SK-N-SH (cell line): Measurements from ENCODE around the gene L1TD1. TPM values are rescaled to one million over a fixed set of nuclear protein-coding genes. Genes with fewer than 3 reads are reported as not detected.

Experiments used
- CTCF ChIA-PET: fragments of 300-600, 350-600 bp; formaldehyde crosslinking; extraction: SDS; loops from one replicate; lab custom pipeline; 2021; lab: Yijun Ruan, JAX
- POLR2A ChIA-PET: fragments of 350-600 bp; sonication (Branson Sonifier 250); formaldehyde crosslinking; extraction: SDS; loops from one replicate; lab custom pipeline; 2020; ENCODE audit warnings: antibody characterized with exemption, inconsistent platforms; lab: Yijun Ruan, JAX
- DNase-seq: peaks from one replicate; pipeline ENCODE4 v3.0.0; 2012
- H2AFZ ChIP-seq: fragments of 200-600 bp; sonication (generic); 2 replicates; pipeline ENCODE4 v1.8.1; 2016; ENCODE audit warnings: antibody characterized with exemption, mild to moderate bottlenecking, low read depth
- H3F3A ChIP-seq: fragments of 200-600 bp; sonication (generic); replicated peaks from 2 replicates; pipeline ENCODE3; 2016; ENCODE audit warnings: antibody characterized with exemption, mild to moderate bottlenecking; ENCODE audit not compliant: insufficient read depth
- H3K27ac ChIP-seq, 2 experiments: fragments of 200-500 bp in 1 of 2; fragments of 200-600 bp in 1 of 2; sonication (Bioruptor generic) in 1 of 2; sonication (generic), shearing (Covaris generic) in 1 of 2; 2 replicates each; pipeline versions ENCODE4 v1.5.1 to v1.6.1; 2014 to 2016; ENCODE audit warnings: low read depth in 2 of 2, inconsistent platforms in 1 of 2, low read length in 1 of 2, mild to moderate bottlenecking in 1 of 2, mixed read lengths in 1 of 2
- H3K27me3 ChIP-seq: fragments of 200-600 bp; sonication (generic), shearing (Covaris generic); 2 replicates; pipeline ENCODE4 v1.6.1; 2016; ENCODE audit warnings: mixed run types; ENCODE audit not compliant: insufficient read depth
- H3K36me3 ChIP-seq, 2 experiments: fragments of 200-500 bp in 1 of 2; fragments of 200-600 bp in 1 of 2; sonication (Bioruptor generic) in 1 of 2; sonication (generic) in 1 of 2; replicated peaks in 1 of 2; 2 replicates each; pipeline versions ENCODE3 to v1.5.1; 2014 to 2016; ENCODE audit warnings: low read length in 1 of 2, mild to moderate bottlenecking in 1 of 2; ENCODE audit not compliant: insufficient read depth in 2 of 2, control insufficient read depth in 1 of 2
- H3K4me1 ChIP-seq, 2 experiments: fragments of 200-500 bp in 1 of 2; fragments of 200-600 bp in 1 of 2; sonication (Bioruptor generic) in 1 of 2; sonication (generic), shearing (Covaris generic) in 1 of 2; 2 replicates each; pipeline versions ENCODE4 v1.5.1 to v1.6.1; 2014 to 2016; ENCODE audit warnings: low read depth in 1 of 2, low read length in 1 of 2, mixed run types in 1 of 2; ENCODE audit not compliant: insufficient read depth in 2 of 2, control insufficient read depth in 1 of 2
- H3K4me2 ChIP-seq: fragments of 200-600 bp; sonication (generic), shearing (Covaris generic); 2 replicates; pipeline ENCODE4 v1.6.1; 2017; ENCODE audit warnings: mixed run types
- H3K4me3 ChIP-seq, 2 experiments: fragments of 200-500 bp in 1 of 2; fragments of 200-600 bp in 1 of 2; sonication (Bioruptor generic) in 1 of 2; sonication (generic), shearing (Covaris generic) in 1 of 2; 2 replicates each; pipeline versions ENCODE4 v1.5.1 to v1.8.1; 2014 to 2016; ENCODE audit warnings: low read depth in 2 of 2, inconsistent platforms in 1 of 2, low read length in 1 of 2, mild to moderate bottlenecking in 1 of 2, mixed read lengths in 1 of 2, moderate library complexity in 1 of 2
- H3K79me2 ChIP-seq: fragments of 200-600 bp; sonication (generic); 2 replicates; pipeline ENCODE4 v1.8.1; 2017; ENCODE audit warnings: mild to moderate bottlenecking; ENCODE audit not compliant: insufficient read depth
- H3K9ac ChIP-seq: fragments of 200-600 bp; sonication (generic); 2 replicates; pipeline ENCODE4 v1.6.1; 2017; ENCODE audit warnings: mixed run types
- H3K9me2 ChIP-seq: fragments of 200-600 bp; sonication (generic); 2 replicates; pipeline ENCODE4 v1.6.1; 2017; ENCODE audit warnings: mixed run types
- H3K9me3 ChIP-seq: fragments of 200-600 bp; sonication (generic); 2 replicates; pipeline ENCODE4 v1.6.1; 2017; ENCODE audit warnings: mixed run types, mild to moderate bottlenecking, moderate library complexity
- H4K20me1 ChIP-seq: fragments of 200-600 bp; sonication (generic); 2 replicates; pipeline ENCODE4 v1.6.1; 2017; ENCODE audit warnings: mild to moderate bottlenecking, mixed run types; ENCODE audit not compliant: insufficient read depth
- FOXM1 ChIP-seq: IDR thresholded peaks from 2 replicates; pipeline ENCODE4 v1.4.0; 2012; ENCODE audit warnings: low read depth, mild to moderate bottlenecking
- GABPA ChIP-seq: IDR thresholded peaks from 2 replicates; pipeline ENCODE4 v1.4.0; 2012; ENCODE audit warnings: low read depth, mild to moderate bottlenecking
- IRF3 ChIP-seq: fragments of 150-350 bp; IDR thresholded peaks from 2 replicates; pipeline ENCODE4 v1.6.1; 2016; ENCODE audit warnings: mild to moderate bottlenecking, low read depth, low read length
- JUND ChIP-seq: IDR thresholded peaks from 2 replicates; pipeline ENCODE4 v1.4.0; 2012
- MEF2A ChIP-seq: IDR thresholded peaks from 2 replicates; pipeline ENCODE4 v1.4.0; 2012; ENCODE audit warnings: low read depth, borderline replicate concordance
- NFIC ChIP-seq: IDR thresholded peaks from 2 replicates; pipeline ENCODE4 v1.4.0; 2012; ENCODE audit warnings: borderline replicate concordance
- NRF1 ChIP-seq: IDR thresholded peaks from 2 replicates; pipeline ENCODE4 v1.6.1; 2012; ENCODE audit warnings: low read depth, mild to moderate bottlenecking, low read length
- RCOR1 ChIP-seq: fragments of 150-350 bp; IDR thresholded peaks from 2 replicates; pipeline ENCODE4 v1.6.1; 2017; ENCODE audit warnings: antibody characterized with exemption, low read length
- RFX5 ChIP-seq: IDR thresholded peaks from 2 replicates; pipeline ENCODE4 v1.6.1; 2012; ENCODE audit warnings: mild to moderate bottlenecking, improper control_type of control experiment, low read length
- RXRA ChIP-seq: IDR thresholded peaks from 2 replicates; pipeline ENCODE4 v1.4.0; 2012; ENCODE audit warnings: low read depth, mild to moderate bottlenecking, borderline replicate concordance
- SIN3A ChIP-seq: IDR thresholded peaks from 2 replicates; pipeline ENCODE4 v1.6.1; 2012; ENCODE audit warnings: low read depth, mild to moderate bottlenecking, low read length, moderate library complexity, borderline replicate concordance
- TAF1 ChIP-seq: IDR thresholded peaks from 2 replicates; pipeline ENCODE4 v1.6.1; 2012; ENCODE audit warnings: low read depth, mild to moderate bottlenecking, low read length, moderate library complexity, borderline replicate concordance
- TCF12 ChIP-seq: IDR thresholded peaks from 2 replicates; pipeline ENCODE4 v1.4.0; 2012
- TEAD4 ChIP-seq: IDR thresholded peaks from 2 replicates; pipeline ENCODE4 v1.4.0; 2012; ENCODE audit warnings: mild to moderate bottlenecking, borderline replicate concordance; ENCODE audit not compliant: insufficient read depth
- USF1 ChIP-seq: IDR thresholded peaks from 2 replicates; pipeline ENCODE4 v1.4.0; 2012; ENCODE audit warnings: low read depth, borderline replicate concordance
- USF2 ChIP-seq: fragments of 150-350 bp; IDR thresholded peaks from 2 replicates; pipeline ENCODE4 v1.6.1; 2017; ENCODE audit warnings: antibody characterized with exemption, low read length, low read depth, borderline replicate concordance
- YY1 ChIP-seq: IDR thresholded peaks from 2 replicates; pipeline ENCODE4 v1.4.0; 2012; ENCODE audit warnings: low read depth, mild to moderate bottlenecking
- WGBS: methylation state at CpG from one replicate; pipeline ENCODE4 v1.1.6; 2017; ENCODE audit warnings: low lambda C conversion rate; 5-methylcytosine and 5-hydroxymethylcytosine counted together
- polyA plus RNA-seq, 3 experiments: library from polyadenylated mRNA; depleted of rRNA; stranded (reverse); fragments of >200 nt; gene quantifications; 2 replicates each; pipeline ENCODE4 v1.2.3, GENCODE V29; 2012

The L1TD1 gene
- polyA plus RNA-seq, 1 of the 3 experiments (the other 2 are of a cell fraction) = not detected

GRCh38 chr1:62234688-62235087 lies 40.0 kb downstream of the L1TD1 start (continued):
- TF ChIP-seq TEAD4 (no peak), SIN3A (no peak), GABPA (no peak)

GRCh38 chr1:62235576-62235975 lies 40.9 kb downstream of the L1TD1 start:
- TF ChIP-seq USF1 (no peak), RFX5 (no peak), TAF1 (no peak), MEF2A (no peak), YY1 (no peak), NRF1 (no peak), TCF12 (no peak), JUND (no peak), IRF3 (no peak), GABPA (no peak), RCOR1 (no peak), SIN3A (no peak), NFIC (no peak), FOXM1 (no peak), RXRA (no peak), USF2 (no peak)
- no peaks in the 10 kb centered on the region for H3K9me2 ChIP-seq
- H3K36me3 ChIP-seq = no peaks in the 10 kb centered on the region
- H3K4me2 ChIP-seq = no peak overlapping the region
- no peaks in the 10 kb centered on the region for H3K9me3 ChIP-seq
- no peak overlapping the region for H3K27ac ChIP-seq
- H3K4me1 ChIP-seq = peaks cover 0 to 3% of the 10 kb centered on the region in 2 experiments; a peak in 1 of 4 replicates
- H3K9ac ChIP-seq = no peak overlapping the region
- POLR2A ChIA-PET = interaction anchor here (0.6 kb wide), 1 partner anchor 19 kb away, joined by 6 read pairs; no protein-coding TSS in a partner anchor
- 72% methylated on average over 2 of the region's 2 CpGs for WGBS
- H3K4me3 ChIP-seq = no peak overlapping the region
- no peaks in the 10 kb centered on the region for H3F3A ChIP-seq
- no peaks in the 10 kb centered on the region for H3K79me2 ChIP-seq
- no peak overlapping the region for H2AFZ ChIP-seq
- CTCF ChIA-PET = no interaction called here
- no peak for DNase-seq
- H3K27me3 ChIP-seq = no peaks in the 10 kb centered on the region
- H4K20me1 ChIP-seq = no peaks in the 10 kb centered on the region
